Measurements from ENCODE around the gene LARP1B. TPM values are rescaled to one million over a fixed set of nuclear protein-coding genes. Genes with fewer than 3 reads are reported as not detected.
"Not testable (repeated sequence)": the region's sequence is repeated elsewhere in the genome, so short reads cannot be mapped to it uniquely, and the experiment has no call there.

LARP1B gene
- total RNA-seq, 6 experiments from 2014 or later = 11.1 to 12.4 (median 11.6) TPM

GRCh38 chr4:128244379-128244778, 183.3 kb downstream of the LARP1B start:
- TF ChIP-seq, protein P1, sequence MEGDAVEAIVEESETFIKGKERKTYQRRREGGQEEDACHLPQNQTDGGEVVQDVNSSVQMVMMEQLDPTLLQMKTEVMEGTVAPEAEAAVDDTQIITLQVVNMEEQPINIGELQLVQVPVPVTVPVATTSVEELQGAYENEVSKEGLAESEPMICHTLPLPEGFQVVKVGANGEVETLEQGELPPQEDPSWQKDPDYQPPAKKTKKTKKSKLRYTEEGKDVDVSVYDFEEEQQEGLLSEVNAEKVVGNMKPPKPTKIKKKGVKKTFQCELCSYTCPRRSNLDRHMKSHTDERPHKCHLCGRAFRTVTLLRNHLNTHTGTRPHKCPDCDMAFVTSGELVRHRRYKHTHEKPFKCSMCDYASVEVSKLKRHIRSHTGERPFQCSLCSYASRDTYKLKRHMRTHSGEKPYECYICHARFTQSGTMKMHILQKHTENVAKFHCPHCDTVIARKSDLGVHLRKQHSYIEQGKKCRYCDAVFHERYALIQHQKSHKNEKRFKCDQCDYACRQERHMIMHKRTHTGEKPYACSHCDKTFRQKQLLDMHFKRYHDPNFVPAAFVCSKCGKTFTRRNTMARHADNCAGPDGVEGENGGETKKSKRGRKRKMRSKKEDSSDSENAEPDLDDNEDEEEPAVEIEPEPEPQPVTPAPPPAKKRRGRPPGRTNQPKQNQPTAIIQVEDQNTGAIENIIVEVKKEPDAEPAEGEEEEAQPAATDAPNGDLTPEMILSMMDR (IDR thresholded peaks at IDR 0.05) = no peak
- peaks cover 32% of the 10 kb centered on the region for H3K36me3 Mint-ChIP-seq (ENCODE audit: low read depth)
- H3K27ac Mint-ChIP-seq = peak overlapping the region; percentile 14; the same call in 1 of the 2 replicates
- peaks cover 47% of the 10 kb centered on the region for H3K4me1 Mint-ChIP-seq (ENCODE audit: low read depth)
- H3K4me3 Mint-ChIP-seq = no peak overlapping the region
- H3K9me3 Mint-ChIP-seq = peaks cover 35% of the 10 kb centered on the region
- DNase-seq = peak; percentile 44
- H3K27me3 Mint-ChIP-seq (ENCODE audit: insufficient read depth) = no peaks in the 10 kb centered on the region

- Mint-ChIP-seq H3K9me3 (peaks cover 44% of the 10 kb centered on the region), H3K36me3 (ENCODE audit: low read depth) (peaks cover 41% of the 10 kb centered on the region), H3K4me1 (ENCODE audit: low read depth) (peaks cover 42% of the 10 kb centered on the region)
- not testable (repeated sequence) for H3K27me3 Mint-ChIP-seq (ENCODE audit: insufficient read depth); DNase-seq; H3K4me3 Mint-ChIP-seq; H3K27ac Mint-ChIP-seq
Measured at GRCh38 chr4:128245391-128245790, 184.3 kb downstream of the LARP1B start.

- Mint-ChIP-seq H3K27me3 (ENCODE audit: insufficient read depth) (no peaks in the 10 kb centered on the region), H3K4me3 (no peak overlapping the region), H3K4me1 (ENCODE audit: low read depth) (peaks cover 17% of the 10 kb centered on the region), H3K9me3 (peaks cover 53% of the 10 kb centered on the region), H3K36me3 (ENCODE audit: low read depth) (peaks cover 45% of the 10 kb centered on the region), H3K27ac (no peak overlapping the region)
- TF ChIP-seq, protein P1 (IDR thresholded peaks at IDR 0.05) = no peak
- DNase-seq = no peak
Measured at GRCh38 chr4:128247906-128248305, 186.8 kb downstream of the LARP1B start.

DNA sequence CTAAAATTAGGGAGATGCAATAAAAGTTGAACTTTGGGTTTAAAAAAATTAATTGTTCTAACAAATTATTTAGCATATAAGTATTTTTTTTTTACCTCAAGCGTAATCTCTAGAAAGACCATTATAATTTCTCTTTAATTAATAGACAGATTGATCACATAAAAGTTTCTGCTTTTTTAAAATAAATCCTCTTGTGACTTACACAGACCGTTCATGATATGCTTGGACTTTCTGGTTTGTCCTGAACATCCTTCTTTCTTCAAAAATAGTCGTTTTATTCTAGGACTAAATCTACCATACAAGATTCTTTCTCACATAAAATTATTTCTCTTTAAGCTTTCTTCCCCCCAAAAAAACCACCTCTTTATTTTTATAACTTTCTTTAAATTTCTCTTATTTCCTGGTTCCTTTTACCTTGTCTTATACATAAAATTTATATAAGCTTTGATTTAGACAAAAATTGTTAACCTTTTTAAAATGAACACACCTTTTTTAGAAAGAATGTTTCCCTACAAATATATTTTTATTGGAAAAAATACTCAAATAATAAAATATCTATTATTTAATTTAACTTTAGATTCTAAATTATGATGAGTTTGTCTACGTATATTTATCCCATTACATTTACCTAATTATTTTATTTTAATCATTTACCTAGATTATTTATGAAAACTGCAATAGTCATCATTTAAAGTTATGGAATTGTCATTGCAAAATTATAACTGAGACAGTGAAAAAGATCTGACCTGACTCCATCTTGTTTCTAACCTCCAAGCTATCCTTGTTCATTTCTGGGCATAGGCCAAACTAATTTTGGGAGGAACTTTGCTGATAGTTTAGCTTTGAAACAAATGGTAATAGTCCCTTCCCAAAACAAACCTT, 188.9 kb downstream of the LARP1B start:
- H3K36me3 Mint-ChIP-seq (ENCODE audit: low read depth) = peaks cover 52% of the 10 kb centered on the region
- no peak overlapping the region for H3K27ac Mint-ChIP-seq
- no peaks in the 10 kb centered on the region for H3K4me1 Mint-ChIP-seq (ENCODE audit: low read depth)
- H3K9me3 Mint-ChIP-seq = peaks cover 53% of the 10 kb centered on the region
- H3K4me3 Mint-ChIP-seq = no peak overlapping the region
- no peaks in the 10 kb centered on the region for H3K27me3 Mint-ChIP-seq (ENCODE audit: insufficient read depth)
- TF ChIP-seq, protein P1 (IDR thresholded peaks at IDR 0.05) = no peak
- no peak for DNase-seq

DNA sequence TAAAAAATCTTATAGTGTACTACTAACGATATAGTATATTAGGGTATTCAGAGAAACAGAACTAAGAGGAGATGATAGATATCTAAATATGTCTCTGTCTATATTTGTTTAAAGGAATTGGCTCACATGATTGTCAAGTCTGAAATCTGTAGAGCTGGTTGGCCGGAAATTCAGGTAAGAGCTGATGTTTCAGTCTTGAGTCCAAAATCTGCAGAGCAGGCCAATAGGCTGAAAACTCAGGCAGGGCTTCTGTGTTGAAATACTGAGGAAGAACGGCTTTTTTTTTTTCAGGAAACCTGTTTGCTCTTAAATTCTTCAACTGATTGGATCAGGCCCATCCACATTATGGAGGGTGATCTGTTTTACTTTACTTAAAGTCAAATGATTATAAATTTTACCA, 194.8 kb downstream of the LARP1B start:
- peaks cover 14% of the 10 kb centered on the region for H3K4me1 Mint-ChIP-seq (ENCODE audit: low read depth)
- no peak overlapping the region for H3K27ac Mint-ChIP-seq
- H3K27me3 Mint-ChIP-seq (ENCODE audit: insufficient read depth) = no peaks in the 10 kb centered on the region
- TF ChIP-seq, protein P1 (IDR thresholded peaks at IDR 0.05) = no peak
- DNase-seq = no peak
- peaks cover 18% of the 10 kb centered on the region for H3K9me3 Mint-ChIP-seq
- H3K4me3 Mint-ChIP-seq = no peak overlapping the region
- peaks cover 22% of the 10 kb centered on the region for H3K36me3 Mint-ChIP-seq (ENCODE audit: low read depth)

DNA sequence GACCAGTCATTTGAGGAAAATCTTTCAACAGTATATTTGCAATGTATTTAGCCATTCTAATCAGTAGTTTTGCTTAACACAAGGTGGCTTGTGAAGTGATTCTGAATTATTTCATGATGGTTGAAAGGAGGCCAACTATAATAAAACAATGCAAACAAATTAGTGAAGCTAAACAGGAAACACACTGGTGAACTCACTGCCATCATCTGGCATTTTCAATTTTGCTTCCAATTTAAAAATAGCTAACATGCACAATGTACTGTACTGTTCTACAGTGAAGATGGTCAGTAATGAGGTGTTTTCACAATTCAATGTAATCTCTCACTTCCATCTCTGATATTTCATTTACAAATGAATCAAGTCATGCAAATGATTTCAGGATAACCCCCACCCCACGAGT, 195.4 kb downstream of the LARP1B start:
- TF ChIP-seq, protein P1 (IDR thresholded peaks at IDR 0.05) = no peak
- Mint-ChIP-seq H3K4me3 (no peak overlapping the region), H3K36me3 (ENCODE audit: low read depth) (peaks cover 17% of the 10 kb centered on the region), H3K27me3 (ENCODE audit: insufficient read depth) (peaks cover 3% of the 10 kb centered on the region), H3K27ac (no peak overlapping the region), H3K9me3 (peaks cover 13% of the 10 kb centered on the region), H3K4me1 (ENCODE audit: low read depth) (peaks cover 14% of the 10 kb centered on the region)
- no peak for DNase-seq

GRCh38 chr4:128258166-128258565, 197.1 kb downstream of the LARP1B start:
- H3K9me3 Mint-ChIP-seq; H3K4me3 Mint-ChIP-seq; H3K36me3 Mint-ChIP-seq (ENCODE audit: low read depth); H3K27me3 Mint-ChIP-seq (ENCODE audit: insufficient read depth); DNase-seq; H3K27ac Mint-ChIP-seq: not testable (repeated sequence)
- peaks cover 14% of the 10 kb centered on the region for H3K4me1 Mint-ChIP-seq (ENCODE audit: low read depth)

GRCh38 chr4:128259889-128260288, 198.8 kb downstream of the LARP1B start:
- H3K9me3 Mint-ChIP-seq = peaks cover 13% of the 10 kb centered on the region
- not testable (repeated sequence) for H3K4me3 Mint-ChIP-seq; H3K27me3 Mint-ChIP-seq (ENCODE audit: insufficient read depth); DNase-seq; H3K27ac Mint-ChIP-seq; H3K36me3 Mint-ChIP-seq (ENCODE audit: low read depth)
- H3K4me1 Mint-ChIP-seq (ENCODE audit: low read depth) = peaks cover 14% of the 10 kb centered on the region
